IPS-18c (cell line): Measurements from ENCODE around the gene SNPH.

Experiments
- H3K4me3 ChIP-seq: 2 replicates; pipeline ENCODE4 v1.7.0; 2013; ENCODE audit warnings: low read depth, mild to moderate bottlenecking, low read length, moderate library complexity; ENCODE audit not compliant: insufficient read depth
- H3K9me3 ChIP-seq: one replicate; pipeline ENCODE4 v1.6.1; 2013; ENCODE audit warnings: mild to moderate bottlenecking, low read length, moderate library complexity; ENCODE audit not compliant: control insufficient read depth, insufficient read depth

Gene SNPH

DNA sequence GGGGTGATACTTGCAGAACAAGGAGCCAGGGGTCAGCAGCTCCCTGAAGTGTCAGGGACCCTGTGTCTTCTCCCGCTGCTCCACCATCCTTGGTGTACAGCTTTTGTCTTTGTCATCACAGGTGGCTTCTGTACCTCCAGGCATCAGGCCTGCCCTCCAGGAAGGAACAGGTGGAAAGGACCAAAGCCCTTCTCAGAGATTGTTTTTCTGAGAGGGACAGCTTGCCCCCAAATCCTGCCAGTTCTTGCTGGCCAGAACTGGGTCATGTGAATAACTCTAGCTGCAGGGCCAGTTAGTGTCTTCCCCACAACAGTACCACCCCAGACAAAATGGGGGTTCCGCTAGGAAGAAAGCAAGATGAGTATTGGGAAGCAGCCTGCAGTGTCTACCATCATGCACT is 31.4 kb downstream of the SNPH start:
- Histone ChIP-seq H3K9me3 (no peaks in the 10 kb centered on the region), H3K4me3 (no peak overlapping the region)

- Histone ChIP-seq H3K4me3 (no peak overlapping the region), H3K9me3 (no peaks in the 10 kb centered on the region)
Observed at GRCh38 chr20:1298166-1298565, 32.1 kb downstream of the SNPH start.

DNA sequence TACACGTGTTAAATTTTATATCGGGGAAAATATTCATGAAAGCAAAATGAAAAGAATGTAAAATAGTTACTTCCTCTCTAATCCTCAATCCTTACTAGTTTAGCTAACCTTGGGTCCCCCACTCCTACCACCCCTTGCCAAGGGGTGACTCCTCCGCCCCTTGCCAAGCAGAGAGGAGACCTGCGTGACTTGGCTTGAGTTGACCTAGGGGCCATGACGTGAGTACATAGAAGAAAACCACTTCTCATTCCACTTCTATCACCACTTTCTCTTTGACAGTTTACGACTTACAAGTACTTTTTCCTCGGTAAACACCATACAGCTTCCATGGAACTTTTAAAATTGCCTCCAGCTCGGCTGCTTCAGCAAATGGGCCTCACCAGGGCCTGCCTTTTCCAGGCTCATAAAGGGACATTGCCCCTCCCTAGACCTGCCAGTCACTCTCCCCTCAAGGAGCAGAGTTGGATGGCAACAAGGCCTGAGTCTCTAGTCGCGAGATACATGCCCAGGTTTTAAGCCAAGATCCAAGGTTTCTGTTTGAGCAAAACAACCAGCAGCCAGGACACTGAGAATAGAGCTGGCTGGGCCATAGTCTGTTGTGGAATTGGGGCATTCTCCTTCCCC is 32.9 kb downstream of the SNPH start:
- H3K4me3 ChIP-seq, result no peak overlapping the region
- H3K9me3 ChIP-seq, result no peaks in the 10 kb centered on the region

DNA sequence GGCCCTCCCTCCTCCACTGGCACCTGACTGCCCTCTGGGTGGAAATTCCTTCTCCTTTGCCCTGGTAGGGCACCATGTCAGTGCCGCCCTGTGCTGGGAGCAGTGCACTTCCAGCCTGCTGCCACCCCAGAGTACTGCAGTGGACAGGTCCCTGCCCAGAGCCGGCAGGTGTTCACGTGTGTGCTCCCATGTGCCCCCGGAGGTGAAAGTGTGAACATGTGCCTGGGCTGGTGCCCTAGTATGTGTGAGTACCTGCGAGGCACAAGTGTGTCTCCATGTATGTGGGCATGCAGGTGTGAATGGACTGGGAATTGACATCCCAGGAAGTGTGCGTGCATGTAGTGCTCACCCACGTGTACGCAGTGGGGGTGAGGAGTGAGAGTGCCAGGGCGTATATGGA is 33.4 kb downstream of the SNPH start:
- Histone ChIP-seq H3K4me3 (no peak overlapping the region), H3K9me3 (no peaks in the 10 kb centered on the region)

DNA sequence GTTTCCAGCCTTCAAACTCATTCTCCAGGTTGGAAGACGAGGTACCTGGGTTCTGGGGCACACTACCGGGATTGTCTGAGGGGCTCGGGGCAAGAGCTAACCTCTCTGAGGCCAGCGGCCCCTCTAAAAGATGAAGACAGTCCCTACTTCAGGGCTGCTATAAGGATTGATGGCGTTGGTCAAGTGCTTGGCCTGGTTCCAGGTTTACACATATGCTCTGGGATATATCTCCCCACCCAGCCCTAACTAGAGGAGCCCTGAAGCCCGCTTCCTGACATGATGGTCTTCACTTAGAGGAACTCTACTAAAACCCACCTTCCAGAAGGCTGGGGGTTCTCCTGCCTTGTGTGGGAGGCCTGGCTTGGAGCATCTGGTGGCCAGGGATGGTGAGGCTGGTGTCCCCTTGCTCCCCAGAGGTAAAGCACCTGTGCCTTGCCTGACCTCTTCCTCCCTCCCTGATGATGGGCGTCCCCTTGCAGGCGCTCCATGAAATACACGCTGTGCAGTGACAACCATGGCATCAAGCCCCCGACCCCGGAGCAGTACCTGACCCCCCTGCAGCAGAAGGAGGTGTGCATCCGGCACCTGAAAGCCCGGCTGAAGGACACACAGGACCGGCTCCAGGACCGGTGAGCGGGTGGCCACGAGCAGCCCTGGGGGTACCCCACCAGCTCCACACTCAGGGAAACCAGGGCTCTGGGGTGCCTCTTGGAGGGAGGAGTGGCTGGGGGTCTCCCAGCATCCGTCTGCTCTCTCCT is 34.2 kb downstream of the SNPH start:
- H3K9me3 ChIP-seq, result no peaks in the 10 kb centered on the region
- H3K4me3 ChIP-seq, result no peak overlapping the region

DNA sequence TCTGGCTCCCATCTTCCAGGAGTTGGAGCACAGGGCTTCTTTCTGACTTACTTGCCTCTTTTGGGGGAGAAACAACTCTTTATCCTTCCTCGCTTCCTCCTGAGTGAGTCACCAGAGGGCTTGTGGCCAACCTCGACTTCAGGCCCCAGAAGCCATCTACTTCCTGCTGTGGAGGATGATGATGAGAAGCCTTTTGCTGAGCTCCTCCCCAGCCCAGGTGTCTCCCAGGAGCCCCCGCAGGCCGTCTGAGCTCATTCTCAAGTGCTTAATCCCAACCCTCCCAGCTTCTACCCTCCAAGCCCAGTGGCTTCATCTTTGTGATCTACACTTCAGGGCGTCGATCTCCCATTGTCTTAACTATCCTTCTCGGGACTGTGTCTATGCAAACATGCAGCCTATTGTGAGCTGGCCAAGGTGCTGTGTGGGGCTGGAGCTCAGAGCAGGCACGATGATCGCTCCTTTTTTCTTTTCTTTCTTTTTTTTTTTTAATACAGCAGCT is 35.0 kb downstream of the SNPH start:
- H3K4me3 ChIP-seq, result no peak overlapping the region
- no peaks in the 10 kb centered on the region for H3K9me3 ChIP-seq

DNA sequence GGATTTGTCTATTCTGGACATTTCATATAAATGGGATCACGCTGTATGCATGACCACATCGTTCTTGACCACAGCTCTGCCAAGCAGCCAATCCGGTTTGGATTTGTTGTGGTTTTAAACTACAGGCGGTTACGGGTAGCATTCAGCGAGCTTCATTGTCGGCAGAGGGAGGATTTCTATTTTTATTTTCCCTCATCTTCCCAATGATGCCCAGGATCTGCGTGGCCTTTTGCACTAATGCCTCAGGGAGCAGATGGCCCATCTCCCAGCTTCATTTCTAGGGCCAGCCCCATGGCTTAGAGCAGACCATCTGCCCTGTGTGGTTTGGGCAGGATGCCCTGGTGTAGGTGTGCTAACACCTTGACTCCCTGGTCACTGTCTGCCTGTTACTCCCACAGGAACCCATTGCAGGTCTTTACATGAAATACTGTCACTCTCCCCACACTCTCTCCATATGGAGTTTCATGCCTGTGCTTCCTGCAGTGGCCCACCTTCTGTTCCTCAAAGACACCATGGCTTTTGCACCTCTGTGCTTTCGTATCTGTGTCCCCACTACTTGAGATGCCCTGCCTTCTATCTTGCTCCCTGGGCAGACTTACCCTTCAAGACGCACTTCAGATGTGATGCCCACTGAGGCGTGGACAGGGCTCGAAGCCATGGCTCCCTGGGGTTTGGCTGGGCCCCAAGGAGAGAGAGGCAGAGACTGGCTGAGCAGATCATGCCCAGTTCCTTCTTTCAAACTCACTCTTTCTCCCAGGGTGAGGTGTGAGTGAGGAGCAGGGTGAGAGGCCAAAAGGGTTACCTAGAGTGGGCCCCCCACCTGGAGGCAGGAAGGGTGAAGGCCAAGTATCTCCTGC is 36.8 kb downstream of the SNPH start:
- no peak overlapping the region for H3K4me3 ChIP-seq
- no peaks in the 10 kb centered on the region for H3K9me3 ChIP-seq

GRCh38 chr20:1304710-1305515 is 38.8 kb downstream of the SNPH start:
- H3K4me3 ChIP-seq, result no peak overlapping the region

DNA sequence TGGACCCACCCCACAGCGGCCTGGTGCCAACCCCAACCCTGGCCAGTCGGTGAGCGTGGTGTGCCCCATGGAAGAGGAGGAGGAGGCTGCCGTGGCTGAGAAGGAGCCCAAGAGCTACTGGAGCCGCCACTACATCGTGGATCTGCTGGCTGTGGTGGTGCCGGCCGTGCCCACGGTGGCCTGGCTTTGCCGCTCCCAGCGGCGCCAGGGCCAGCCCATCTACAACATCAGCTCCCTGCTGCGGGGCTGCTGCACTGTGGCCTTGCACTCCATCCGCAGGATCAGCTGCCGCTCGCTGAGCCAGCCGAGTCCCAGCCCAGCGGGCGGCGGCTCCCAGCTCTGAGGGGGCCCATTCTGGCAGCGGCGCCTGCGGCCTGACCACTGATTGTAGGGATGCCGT is 39.6 kb downstream of the SNPH start:
- Histone ChIP-seq H3K4me3 (no peak overlapping the region), H3K9me3 (no peaks in the 10 kb centered on the region)

More at GRCh38 chr20:1304710-1305515, 38.8 kb downstream of the SNPH start:
- no peaks in the 10 kb centered on the region for H3K9me3 ChIP-seq

- Histone ChIP-seq H3K4me3 (no peak overlapping the region), H3K9me3 (no peaks in the 10 kb centered on the region)
Observed at GRCh38 chr20:1306316-1307135, 40.4 kb downstream of the SNPH start.

DNA sequence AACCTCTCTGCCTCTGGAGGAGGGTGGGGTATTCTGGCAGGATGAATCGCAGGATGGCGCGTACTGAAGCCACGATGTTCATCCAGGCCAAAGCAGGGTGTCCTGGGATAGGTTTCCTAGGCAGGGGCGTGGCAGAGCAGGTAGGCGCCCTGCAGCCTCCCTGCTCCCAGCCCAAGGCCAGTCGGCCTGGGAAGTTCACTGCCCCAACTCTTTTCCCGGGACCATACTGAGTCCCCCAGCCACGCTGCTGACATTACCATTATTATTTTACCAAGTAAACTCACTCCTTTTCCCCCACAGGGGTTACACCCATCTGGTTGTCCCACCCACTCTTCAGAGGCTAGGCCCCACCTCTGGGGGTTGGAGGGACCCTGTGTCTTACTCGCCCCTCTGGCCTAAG is 41.1 kb downstream of the SNPH start:
- Histone ChIP-seq H3K4me3 (no peak overlapping the region), H3K9me3 (no peaks in the 10 kb centered on the region)

DNA sequence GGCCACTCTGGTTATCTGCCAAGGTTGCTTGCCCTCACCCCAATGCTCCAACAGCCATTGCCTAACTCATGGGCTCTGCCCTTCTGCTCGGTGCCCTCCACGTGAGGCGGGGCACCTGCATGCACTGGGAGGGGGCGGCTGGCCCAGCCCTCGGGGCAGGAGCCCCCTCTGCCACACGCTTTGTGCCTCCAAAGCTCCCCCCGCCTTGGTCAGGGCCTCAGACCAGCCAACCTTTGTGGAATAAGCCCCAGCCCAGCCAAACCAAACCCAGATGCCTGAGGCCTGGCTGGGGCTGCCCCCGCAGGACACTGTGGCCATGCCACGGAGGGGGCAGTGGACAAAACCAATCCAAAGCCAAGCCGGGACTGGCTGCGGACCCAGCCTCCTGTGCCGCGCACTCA is 41.5 kb downstream of the SNPH start:
- no peak overlapping the region for H3K4me3 ChIP-seq
- H3K9me3 ChIP-seq, result no peaks in the 10 kb centered on the region

DNA sequence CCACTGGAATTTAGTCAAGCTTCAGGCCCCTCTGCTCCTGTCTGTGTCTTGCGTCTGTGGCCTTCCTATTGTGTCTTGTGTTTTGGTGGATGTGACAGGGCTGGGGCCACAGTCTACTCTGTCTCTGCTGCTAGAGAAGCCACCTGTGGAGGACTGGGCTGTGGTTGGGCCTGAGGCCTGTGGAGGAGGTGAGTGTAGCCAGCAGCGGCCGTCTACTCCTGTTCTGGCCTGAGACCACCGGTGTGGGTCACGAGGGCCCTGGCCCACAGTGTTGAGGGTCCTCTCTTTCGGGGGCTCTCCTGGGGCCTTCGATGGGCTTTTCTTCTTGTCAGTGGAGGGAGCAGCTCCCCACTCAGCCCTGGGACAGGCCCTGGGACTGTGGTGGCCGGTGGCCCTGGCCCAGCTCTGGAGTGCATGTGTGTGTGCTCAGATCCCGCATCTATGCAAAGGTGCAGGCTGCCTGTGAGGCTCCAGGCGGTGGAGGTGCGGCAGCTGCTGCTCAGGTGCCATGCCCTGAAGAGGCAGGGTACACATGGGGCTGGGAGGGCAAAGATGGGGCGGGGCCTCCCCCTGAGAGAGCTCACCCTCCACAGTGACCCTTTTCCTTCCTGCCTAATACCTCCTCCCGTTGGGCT is 42.1 kb downstream of the SNPH start:
- Histone ChIP-seq H3K4me3 (no peak overlapping the region), H3K9me3 (no peaks in the 10 kb centered on the region)

DNA sequence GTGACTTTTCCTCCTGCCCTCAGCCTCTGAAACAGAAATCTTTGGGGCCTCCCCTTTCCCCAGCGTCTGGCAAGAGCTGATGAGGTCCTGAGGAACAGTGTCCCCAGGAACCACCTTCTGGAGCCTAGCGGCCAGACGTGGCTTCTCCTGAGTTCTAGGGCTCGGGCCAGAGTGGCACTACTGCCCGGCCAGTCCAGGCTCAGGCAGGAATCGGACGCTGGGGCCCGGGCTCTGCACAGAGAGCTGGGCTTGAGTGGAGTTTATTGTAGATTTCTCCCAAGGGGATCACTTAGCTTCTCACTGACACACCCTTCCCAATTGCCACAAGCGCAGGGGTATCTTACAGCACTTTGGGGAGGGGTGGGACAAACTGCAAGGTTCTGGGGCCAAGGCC is 42.6 kb downstream of the SNPH start:
- Histone ChIP-seq H3K4me3 (no peak overlapping the region), H3K9me3 (no peaks in the 10 kb centered on the region)

DNA sequence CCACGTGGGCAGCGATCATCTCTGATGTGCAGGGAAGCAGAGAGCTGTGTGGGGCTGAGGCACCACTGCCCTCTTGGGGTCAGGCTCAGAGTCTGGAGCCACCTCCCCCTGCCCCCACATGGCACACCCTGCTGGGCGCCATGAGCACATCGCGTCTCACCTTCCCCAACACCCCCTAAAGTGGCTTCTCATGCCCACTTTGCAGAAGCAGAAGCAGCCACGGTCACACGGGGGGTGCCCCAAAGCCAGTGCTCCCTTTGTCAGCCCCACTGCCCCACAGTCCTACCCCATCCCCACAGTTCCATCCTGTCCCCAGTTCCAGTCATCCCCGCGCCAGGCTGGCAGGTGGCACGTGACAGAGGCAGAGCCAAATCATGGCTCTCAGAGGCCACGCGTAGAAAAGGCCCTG is 43.3 kb downstream of the SNPH start:
- no peaks in the 10 kb centered on the region for H3K9me3 ChIP-seq
- no peak overlapping the region for H3K4me3 ChIP-seq

DNA sequence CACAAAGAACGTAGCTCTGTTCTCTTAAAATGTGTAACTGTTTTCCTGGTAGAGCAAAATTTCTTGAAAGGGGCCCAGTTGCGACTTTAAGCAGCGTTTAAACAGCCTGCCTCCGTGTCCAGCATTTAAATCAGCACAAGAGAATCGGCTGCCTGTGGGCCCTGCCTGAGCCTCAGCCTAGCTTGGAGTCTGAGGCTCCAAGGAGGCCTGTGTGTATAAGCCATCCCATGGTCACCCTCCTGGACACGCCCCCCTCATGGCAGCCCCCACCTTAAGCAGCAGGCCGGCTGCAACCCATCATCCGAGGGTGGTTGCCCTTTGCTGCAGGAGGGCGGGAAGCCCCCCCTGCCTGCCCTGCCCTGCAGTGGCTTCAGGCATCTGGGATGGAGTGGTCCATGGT is 44.0 kb downstream of the SNPH start:
- Histone ChIP-seq H3K4me3 (no peak overlapping the region), H3K9me3 (no peaks in the 10 kb centered on the region)
